GM12872 (cell line): ENCODE data around the gene OSTN.

Source experiments
- CTCF ChIP-seq: IDR thresholded peaks from 3 replicates; pipeline ENCODE4 v1.5.1; 2011; ENCODE audit warnings: low read depth, mild to moderate bottlenecking, low read length, moderate library complexity; ENCODE audit not compliant: insufficient read depth

Gene OSTN

GRCh38 chr3:191216510-191216909, 17.5 kb downstream of the OSTN start:
- no peak for TF ChIP-seq CTCF

- no peak for TF ChIP-seq CTCF
Observed at GRCh38 chr3:191217301-191217700, 18.3 kb downstream of the OSTN start.

- no peak; the same call in 2 of the 3 replicates for TF ChIP-seq CTCF
Observed at GRCh38 chr3:191220908-191221307, 21.9 kb downstream of the OSTN start.

GRCh38 chr3:191221638-191222037, 22.6 kb downstream of the OSTN start:
- no peak for TF ChIP-seq CTCF

- TF ChIP-seq CTCF: no peak
Observed at GRCh38 chr3:191227541-191227940, 28.5 kb downstream of the OSTN start.

- TF ChIP-seq CTCF: no peak
Observed at GRCh38 chr3:191234216-191234615, 35.2 kb downstream of the OSTN start.

- no peak for TF ChIP-seq CTCF
Observed at GRCh38 chr3:191235331-191236314, 36.6 kb downstream of the OSTN start.
